Muscle layer of colon (tissue), 2 donors: Measurements from ENCODE around the gene NUP85.

Experiments used
- H3K27ac ChIP-seq: one replicate; pipeline ENCODE4 v1.7.0; 2013; ENCODE audit warnings: low read depth, mild to moderate bottlenecking, low read length, moderate library complexity
- H3K27me3 ChIP-seq, 2 donors: one replicate each; pipeline ENCODE4 v1.7.0; 2013; ENCODE audit warnings: low read length in 2 of 2, mild to moderate bottlenecking in 2 of 2; ENCODE audit not compliant: insufficient read depth in 2 of 2, control insufficient read depth in 1 of 2
- H3K36me3 ChIP-seq: one replicate; pipeline ENCODE4 v1.7.0; 2013; ENCODE audit warnings: mild to moderate bottlenecking, low read length; ENCODE audit not compliant: insufficient read depth
- H3K4me1 ChIP-seq: one replicate; pipeline ENCODE4 v1.7.0; 2013; ENCODE audit warnings: mild to moderate bottlenecking, low read length; ENCODE audit not compliant: insufficient read depth
- H3K4me3 ChIP-seq, 2 donors: one replicate each; pipeline ENCODE4 v1.7.0; 2013; ENCODE audit warnings: low read length in 2 of 2, low read depth in 1 of 2, mild to moderate bottlenecking in 1 of 2, moderate library complexity in 1 of 2
- H3K9ac ChIP-seq: one replicate; pipeline ENCODE4 v1.7.0; 2013; ENCODE audit warnings: low read length
- H3K9me3 ChIP-seq: one replicate; pipeline ENCODE4 v1.7.0; 2013; ENCODE audit warnings: mild to moderate bottlenecking, low read length
- donor health status: abdominal sarcoma.
- donor health status: Adenocarcinoma of cecum.

Gene NUP85

GRCh38 chr17:75262112-75262606 is 56.7 kb downstream of the NUP85 start:
- H3K27me3 ChIP-seq = no peaks in the 10 kb centered on the region
- peak overlapping the region; percentile 84 for H3K9ac ChIP-seq
- H3K36me3 ChIP-seq = peaks cover 41% of the 10 kb centered on the region
- no peaks in the 10 kb centered on the region for H3K9me3 ChIP-seq
- peak overlapping the region; percentile 89 to 100 for H3K4me3 ChIP-seq
- H3K4me1 ChIP-seq = peaks cover 28% of the 10 kb centered on the region
- peak overlapping the region; percentile 98 for H3K27ac ChIP-seq

GRCh38 chr17:75263055-75263454 is 57.6 kb downstream of the NUP85 start:
- Histone ChIP-seq H3K27me3 (no peaks in the 10 kb centered on the region), H3K4me3 (no peak overlapping the region), H3K27ac (no peak overlapping the region), H3K9ac (no peak overlapping the region), H3K36me3 (peaks cover 45% of the 10 kb centered on the region), H3K4me1 (peaks cover 28% of the 10 kb centered on the region), H3K9me3 (no peaks in the 10 kb centered on the region)

- H3K27ac ChIP-seq = no peak overlapping the region
- H3K4me1 ChIP-seq = peaks cover 22% of the 10 kb centered on the region
- H3K27me3 ChIP-seq = no peaks in the 10 kb centered on the region
- H3K9me3 ChIP-seq = no peaks in the 10 kb centered on the region
- H3K9ac ChIP-seq = no peak overlapping the region
- peaks cover 45% of the 10 kb centered on the region for H3K36me3 ChIP-seq
- no peak overlapping the region for H3K4me3 ChIP-seq
These were observed 60.3 kb downstream of the NUP85 start for GRCh38 chr17:75265614-75266315.

DNA sequence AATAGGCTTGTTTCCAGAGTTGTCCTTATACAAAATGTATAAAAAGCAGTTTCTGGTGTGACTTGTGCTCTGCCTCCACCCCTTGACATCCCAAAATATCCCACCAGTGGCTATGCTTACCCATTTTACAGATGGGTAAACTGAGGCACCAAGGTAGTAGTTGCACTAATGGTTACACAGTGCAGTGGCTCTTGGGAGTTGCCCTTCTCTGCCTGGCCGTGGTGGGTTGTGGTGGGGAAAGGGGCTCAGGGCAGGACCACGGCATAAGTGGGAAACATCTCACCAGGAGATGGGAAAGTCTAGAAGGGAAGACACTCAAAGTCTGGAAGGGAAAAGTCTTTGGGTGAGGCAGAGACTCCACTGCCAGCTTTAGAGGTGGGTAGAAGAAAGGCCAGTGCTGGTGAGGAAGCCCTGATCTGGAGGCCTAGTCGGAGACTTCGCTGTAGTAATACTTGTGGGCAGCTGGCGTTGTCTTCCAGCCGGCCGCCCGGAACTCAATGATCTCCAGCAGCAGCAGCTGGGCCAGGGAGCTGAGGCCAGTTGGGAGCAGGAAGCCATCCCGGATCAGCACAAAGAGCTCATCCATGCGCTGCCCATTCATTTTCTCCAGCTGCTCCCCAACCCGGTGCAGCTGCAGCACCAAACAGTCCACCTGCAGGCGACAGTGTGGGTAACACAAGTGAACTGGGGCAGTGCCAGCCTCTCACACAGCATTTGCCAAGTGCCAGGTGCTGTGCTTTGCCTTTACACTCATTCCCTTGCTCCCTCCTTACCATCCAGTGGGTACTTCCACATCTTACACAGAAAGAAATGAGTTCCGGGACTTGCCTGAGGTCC is 61.1 kb downstream of the NUP85 start:
- H3K27me3 ChIP-seq = no peaks in the 10 kb centered on the region
- no peaks in the 10 kb centered on the region for H3K9me3 ChIP-seq
- H3K36me3 ChIP-seq = peaks cover 45% of the 10 kb centered on the region
- no peak overlapping the region for H3K27ac ChIP-seq
- H3K4me3 ChIP-seq = no peak overlapping the region
- H3K9ac ChIP-seq = no peak overlapping the region
- H3K4me1 ChIP-seq = peaks cover 20% of the 10 kb centered on the region

GRCh38 chr17:75267153-75267410 is 61.6 kb downstream of the NUP85 start:
- Histone ChIP-seq H3K9me3 (no peaks in the 10 kb centered on the region), H3K4me1 (peaks cover 24% of the 10 kb centered on the region), H3K4me3 (no peak overlapping the region), H3K27me3 (no peaks in the 10 kb centered on the region), H3K9ac (no peak overlapping the region), H3K36me3 (peaks cover 45% of the 10 kb centered on the region), H3K27ac (no peak overlapping the region)

DNA sequence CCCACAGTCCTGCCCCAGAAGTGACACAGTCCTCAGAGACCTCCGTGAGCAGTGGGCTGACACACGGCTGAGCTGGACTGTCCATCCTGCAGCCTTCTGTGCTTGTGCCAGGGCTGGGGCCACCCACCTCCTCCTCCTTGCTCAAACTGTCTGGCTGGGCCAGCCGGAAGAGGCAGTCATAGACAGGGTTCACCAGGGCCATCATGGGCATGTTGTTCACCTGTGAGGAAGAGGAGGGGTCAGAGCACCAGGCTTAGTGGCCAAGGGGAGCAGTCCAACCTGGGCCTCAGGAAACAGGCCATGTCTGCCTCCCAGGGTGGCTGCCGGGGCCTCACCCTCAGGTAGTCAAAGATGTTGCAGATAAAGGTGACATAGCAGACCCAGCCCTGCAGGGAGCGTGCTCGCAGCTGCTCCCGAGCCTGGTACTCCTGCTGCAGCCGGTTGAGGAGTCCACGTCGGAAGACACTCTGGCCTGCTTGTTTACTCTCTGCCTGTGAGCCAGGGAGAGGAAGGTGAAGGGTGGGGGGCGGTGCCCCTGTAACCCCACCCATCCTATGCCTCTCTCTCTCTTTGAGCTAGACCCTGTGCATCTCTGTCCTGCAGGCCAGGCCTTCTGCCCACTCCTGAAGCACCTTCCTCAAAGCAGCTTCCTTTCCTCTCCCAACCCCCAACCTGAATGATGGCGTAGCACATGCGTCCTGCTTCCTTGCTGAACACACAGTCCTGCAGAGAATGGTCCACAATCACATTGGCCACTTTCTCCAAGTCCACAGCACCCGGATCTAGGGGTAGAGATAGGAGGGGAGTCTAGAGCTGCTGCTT is 62.1 kb downstream of the NUP85 start:
- Histone ChIP-seq H3K4me1 (peaks cover 26% of the 10 kb centered on the region), H3K36me3 (peaks cover 45% of the 10 kb centered on the region), H3K9me3 (no peaks in the 10 kb centered on the region), H3K9ac (no peak overlapping the region), H3K4me3 (no peak overlapping the region), H3K27me3 (no peaks in the 10 kb centered on the region), H3K27ac (no peak overlapping the region)

DNA sequence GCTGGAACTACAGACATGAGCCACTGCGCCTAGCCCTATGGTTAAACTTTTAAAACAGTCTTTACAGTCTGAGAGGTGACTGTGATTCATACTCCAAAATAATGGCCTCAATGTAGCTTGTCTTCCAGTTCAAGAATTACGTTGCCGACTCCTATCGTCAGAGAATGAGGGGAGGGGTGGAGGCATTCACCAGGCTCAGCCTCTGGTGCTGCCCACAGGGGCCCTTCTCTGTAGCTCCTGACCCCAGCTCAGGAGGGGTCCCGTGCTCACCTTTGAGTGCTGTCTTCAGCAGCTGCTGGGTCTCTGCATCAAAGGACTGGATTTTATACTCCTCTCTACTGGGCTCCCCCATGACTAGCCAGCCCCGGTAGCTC is 64.4 kb downstream of the NUP85 start:
- H3K4me1 ChIP-seq = peaks cover 26% of the 10 kb centered on the region

DNA sequence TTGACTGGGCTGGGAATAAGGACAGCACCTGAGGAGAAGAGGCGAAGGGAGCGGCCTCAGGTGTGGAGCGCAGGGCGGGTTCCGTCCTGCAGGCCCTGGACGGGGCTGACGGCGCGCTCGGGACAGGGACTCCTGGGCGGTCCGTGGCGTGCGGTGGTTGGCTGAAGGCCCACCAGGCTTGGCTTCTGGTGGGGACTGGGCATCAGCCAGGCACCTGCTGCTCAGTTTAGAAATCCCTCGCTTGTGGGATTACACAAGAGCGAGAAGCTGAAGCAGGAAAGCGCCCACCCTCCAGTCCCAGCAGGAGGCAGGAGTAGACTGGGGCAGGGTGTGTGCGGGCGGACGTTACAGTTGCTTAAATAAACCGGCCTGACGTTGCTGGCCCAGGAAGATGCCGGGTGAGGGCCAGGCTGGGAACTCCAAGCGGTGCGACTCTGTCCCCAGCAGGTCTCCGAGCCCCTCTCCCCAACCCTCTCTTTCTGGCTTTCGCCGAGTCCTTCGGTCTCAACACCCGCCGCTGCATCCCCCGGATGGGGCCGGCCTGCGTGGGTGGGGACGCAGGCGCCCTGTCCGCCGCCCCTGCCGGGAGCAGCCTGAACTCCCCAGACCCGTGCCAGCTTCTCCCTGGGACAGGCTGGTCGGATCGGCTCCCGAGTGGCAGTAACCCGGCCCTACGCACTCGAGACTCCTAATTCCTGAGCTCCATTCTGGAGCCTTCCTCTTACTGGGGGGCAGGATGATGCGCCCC is 64.9 kb downstream of the NUP85 start:
- no peaks in the 10 kb centered on the region for H3K9me3 ChIP-seq
- H3K27ac ChIP-seq = peak overlapping the region; percentile 90
- H3K4me3 ChIP-seq = peak overlapping the region; percentile 76 to 93
- H3K27me3 ChIP-seq = no peaks in the 10 kb centered on the region
- peaks cover 26% of the 10 kb centered on the region for H3K4me1 ChIP-seq
- peaks cover 21% of the 10 kb centered on the region for H3K36me3 ChIP-seq
- H3K9ac ChIP-seq = peak overlapping the region; percentile 76

More for the DNA sequence above, 64.4 kb downstream of the NUP85 start:
- H3K27ac ChIP-seq = peak overlapping the region; percentile 90
- no peaks in the 10 kb centered on the region for H3K27me3 ChIP-seq
- no peaks in the 10 kb centered on the region for H3K9me3 ChIP-seq
- H3K4me3 ChIP-seq = peak overlapping the region in 1 of 2 donors; percentile 76
- H3K36me3 ChIP-seq = peaks cover 26% of the 10 kb centered on the region
- peak overlapping the region; percentile 76 for H3K9ac ChIP-seq

DNA sequence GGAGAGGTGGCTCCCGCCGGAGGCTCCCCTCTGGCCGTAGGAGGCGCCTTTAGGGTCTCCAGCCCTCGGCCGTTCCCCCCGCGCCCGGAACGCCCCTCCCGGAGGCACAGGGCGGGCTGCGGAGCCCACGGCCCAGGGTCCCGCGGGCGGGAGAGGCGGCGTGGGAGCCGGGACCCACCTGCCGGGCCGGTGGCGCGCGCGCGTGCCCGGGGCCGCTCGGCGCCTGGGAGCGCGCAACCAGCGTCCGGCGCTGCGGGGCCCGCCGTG is 65.4 kb downstream of the NUP85 start, which contains the start of gene MIF4GD:
Gene MIF4GD, minus strand, starts transcription at position 266 of the 267 bp plus-strand sequence. CDS start 1,036 bp downstream, outside the sequence.
- H3K9me3 ChIP-seq = no peaks in the 10 kb centered on the region
- peak within 1 kb of the TSS; percentile 76 for H3K9ac ChIP-seq
- H3K4me3 ChIP-seq = peak within 1 kb of the TSS; percentile 76 to 93
- no peaks in the 10 kb centered on the region for H3K27me3 ChIP-seq
- peaks cover 16% of the 10 kb centered on the region for H3K36me3 ChIP-seq
- peaks cover 26% of the 10 kb centered on the region for H3K4me1 ChIP-seq
- peak within 1 kb of the TSS; percentile 90 for H3K27ac ChIP-seq

DNA sequence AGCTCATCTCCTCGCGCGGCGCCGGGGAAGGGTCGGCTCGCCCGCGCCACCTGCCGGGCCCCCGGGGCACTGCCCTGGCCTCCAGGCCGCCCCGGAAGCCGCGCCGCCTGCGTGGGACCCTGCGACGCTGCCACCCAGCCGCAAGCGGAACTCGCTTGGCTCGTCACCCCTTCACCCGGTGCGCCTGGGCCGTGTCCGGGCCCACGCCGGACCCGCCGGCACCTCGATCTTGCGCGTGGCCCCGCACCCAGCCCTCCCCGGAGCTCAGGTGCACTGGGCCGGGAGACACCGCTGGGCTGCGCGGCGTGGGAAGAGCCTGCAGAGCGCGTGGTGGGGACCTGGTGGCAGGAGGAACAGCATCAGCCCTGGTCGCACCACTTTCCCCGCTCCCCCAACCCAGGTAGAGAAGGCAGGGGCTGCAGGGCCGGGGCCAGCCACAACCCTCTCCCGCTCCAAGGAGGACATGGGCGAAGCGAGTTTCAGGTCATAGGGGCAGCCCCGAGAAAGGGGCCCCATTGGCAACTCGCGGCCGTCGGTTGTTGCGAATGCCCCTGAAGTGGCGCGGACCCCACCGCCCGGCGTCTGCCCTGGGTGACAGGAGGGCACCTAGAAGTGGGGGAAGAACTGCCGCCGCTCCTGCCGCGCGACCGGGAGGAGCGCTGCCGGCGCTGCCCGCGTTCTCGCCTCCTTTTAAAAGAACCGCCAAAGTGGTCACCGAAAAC is 65.9 kb downstream of the NUP85 start:
- Histone ChIP-seq H3K27ac (peak overlapping the region; percentile 59), H3K9me3 (no peaks in the 10 kb centered on the region), H3K4me1 (peaks cover 26% of the 10 kb centered on the region), H3K36me3 (peaks cover 11% of the 10 kb centered on the region), H3K9ac (no peak overlapping the region), H3K4me3 (peak overlapping the region; percentile 67 to 83), H3K27me3 (no peaks in the 10 kb centered on the region)
